ENCODE measurements around the gene PIGA.

Gene PIGA

DNA sequence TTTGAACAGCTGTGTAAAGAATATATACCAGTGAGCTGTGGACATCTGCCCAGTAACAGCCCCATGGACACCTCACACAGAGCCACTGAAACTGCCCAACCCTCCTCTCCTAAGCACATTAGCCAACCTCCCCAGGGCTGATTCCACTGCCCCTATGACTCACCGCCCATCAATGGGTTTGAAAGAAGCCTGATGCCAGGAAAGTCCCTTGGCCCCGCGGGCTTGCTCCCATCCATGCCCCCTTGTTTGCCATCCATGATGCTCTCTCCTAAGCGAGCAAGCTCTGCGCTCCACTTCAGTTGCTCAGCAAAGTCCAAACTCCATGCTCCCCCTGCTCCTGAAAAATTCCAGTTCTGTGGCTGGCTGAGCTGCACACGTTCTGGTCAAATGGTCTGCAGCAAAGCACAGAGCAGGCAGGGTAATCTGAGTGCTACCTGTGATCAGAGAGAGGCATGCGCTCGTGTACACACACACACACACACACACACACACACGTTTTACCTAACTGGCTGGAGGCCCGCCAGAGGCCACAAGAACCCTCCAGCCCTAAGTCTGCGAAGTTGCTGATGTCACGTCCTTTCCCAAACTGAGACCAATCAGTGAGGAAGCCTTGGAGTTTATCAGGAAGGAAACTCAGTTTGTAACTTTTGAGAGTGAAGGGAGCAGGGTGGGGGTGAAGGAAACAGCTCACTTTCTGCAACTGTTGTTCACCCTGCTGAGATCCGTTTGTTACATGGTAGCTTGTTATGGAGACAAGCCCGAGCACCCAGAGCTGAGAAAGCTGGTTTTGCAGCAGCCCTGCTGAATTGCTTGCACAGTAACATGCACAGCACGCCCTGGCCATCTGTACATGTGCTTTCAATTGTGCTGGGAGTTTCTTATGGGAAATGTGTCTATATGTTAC, 65.5 kb downstream of the PIGA start, which contains the start of gene ASB9:
Gene ASB9, minus strand, starts transcription at position 466 of the 904 bp plus-strand sequence. Its CDS starts 209 bp downstream, at position 257.
- H3K4me3 ChIP-seq (ENCODE audit: low read length): no peak within 1 kb of the TSS
- H3K36me3 ChIP-seq (ENCODE audit: insufficient read depth, low read length): no peaks in the 10 kb centered on the region
- peaks cover 5% of the 10 kb centered on the region for H3K27me3 ChIP-seq (ENCODE audit: insufficient read depth, low read length)
- H3K4me1 ChIP-seq (ENCODE audit: insufficient read depth, low read length): no peaks in the 10 kb centered on the region
- no peak within 1 kb of the TSS for H2AFZ ChIP-seq (ENCODE audit: low read depth, low read length)
- H3K9me3 ChIP-seq (ENCODE audit: low read length): peaks cover 2% of the 10 kb centered on the region
